ENCODE measurements around the gene GNAS.

Gene GNAS

GRCh38 chr20:58877050-58877975 is 24.8 kb downstream of the GNAS start:
- TF ChIP-seq FOXK2 (IDR thresholded peaks at IDR 0.05): no peak
- TF ChIP-seq FOXA1 (IDR thresholded peaks at IDR 0.05): no peak
- TF ChIP-seq TARDBP (IDR thresholded peaks at IDR 0.05): no peak
- no peak for TF ChIP-seq ZNF384 (IDR thresholded peaks at IDR 0.05)
- TF ChIP-seq ELF4 (IDR thresholded peaks at IDR 0.05): no peak
- no peak for TF ChIP-seq SUZ12 (IDR thresholded peaks at IDR 0.05)
- TF ChIP-seq NFRKB (IDR thresholded peaks at IDR 0.05): no peak
- TF ChIP-seq BHLHE40 (IDR thresholded peaks at IDR 0.05; ENCODE audit: borderline replicate concordance): no peak
- TF ChIP-seq HDGF (IDR thresholded peaks at IDR 0.05; ENCODE audit: borderline replicate concordance): no peak
- TF ChIP-seq FOXM1 (IDR thresholded peaks at IDR 0.05; ENCODE audit: borderline replicate concordance): no peak
- TF ChIP-seq ARNT (IDR thresholded peaks at IDR 0.05): no peak
- TF ChIP-seq CTBP1 (IDR thresholded peaks at IDR 0.05; ENCODE audit: borderline replicate concordance): no peak
- TF ChIP-seq PKNOX1 (IDR thresholded peaks at IDR 0.05): no peak
- no peak for TF ChIP-seq LEF1 (IDR thresholded peaks at IDR 0.05; ENCODE audit: borderline replicate concordance)
- ChIA-PET POLR2A (interaction anchor here (0.6 to 1.2 kb wide), 3 partner anchors 9 to 78 kb away, joined by 3 to 4 read pairs (median 3); no protein-coding TSS in a partner anchor), CTCF (no interaction called here)
- DNase-seq (ENCODE audit: extremely low spot score): no peak

GRCh38 chr20:58877976-58878360 is 25.5 kb downstream of the GNAS start:
- DNase-seq (ENCODE audit: extremely low spot score): no peak
- ChIA-PET POLR2A (interaction anchor here (1.2 kb wide), 1 partner anchor 11 kb away, joined by 4 read pairs; no protein-coding TSS in a partner anchor), CTCF (no interaction called here)
- no peak for TF ChIP-seq ZNF384 (IDR thresholded peaks at IDR 0.05)
- TF ChIP-seq PKNOX1 (IDR thresholded peaks at IDR 0.05): no peak
- TF ChIP-seq ELF4 (IDR thresholded peaks at IDR 0.05): no peak
- no peak for TF ChIP-seq NFRKB (IDR thresholded peaks at IDR 0.05)
- no peak for TF ChIP-seq CTBP1 (IDR thresholded peaks at IDR 0.05; ENCODE audit: borderline replicate concordance)

GRCh38 chr20:58878399-58878798 is 25.9 kb downstream of the GNAS start:
- POLR2A ChIA-PET: no interaction called here
- no peak for TF ChIP-seq ZNF384 (IDR thresholded peaks at IDR 0.05)
- TF ChIP-seq PKNOX1 (IDR thresholded peaks at IDR 0.05): no peak
- TF ChIP-seq FOXM1 (IDR thresholded peaks at IDR 0.05; ENCODE audit: borderline replicate concordance): no peak
- no peak for TF ChIP-seq L3MBTL2 (conservative IDR thresholded peaks at IDR 0.05)
- TF ChIP-seq NFRKB (IDR thresholded peaks at IDR 0.05): no peak
- no peak for TF ChIP-seq TARDBP (IDR thresholded peaks at IDR 0.05)
- no peak for TF ChIP-seq HDGF (IDR thresholded peaks at IDR 0.05; ENCODE audit: borderline replicate concordance)
- no peak for TF ChIP-seq FOXA1 (IDR thresholded peaks at IDR 0.05)
- no peak for TF ChIP-seq ARNT (IDR thresholded peaks at IDR 0.05)
- no peak for TF ChIP-seq ELF4 (IDR thresholded peaks at IDR 0.05)
- no peak for TF ChIP-seq CTBP1 (IDR thresholded peaks at IDR 0.05; ENCODE audit: borderline replicate concordance)

GRCh38 chr20:58880441-58880840 is 27.9 kb downstream of the GNAS start:
- ChIA-PET POLR2A (no interaction called here), CTCF (no interaction called here)
- no peak for DNase-seq (ENCODE audit: extremely low spot score)
- no peak for TF ChIP-seq PKNOX1 (IDR thresholded peaks at IDR 0.05)
- no peak for TF ChIP-seq SUZ12 (IDR thresholded peaks at IDR 0.05)
- no peak for TF ChIP-seq TARDBP (IDR thresholded peaks at IDR 0.05)

More at GRCh38 chr20:58878399-58878798, 25.9 kb downstream of the GNAS start:
- DNase-seq (ENCODE audit: extremely low spot score): no peak
- CTCF ChIA-PET: no interaction called here

GRCh38 chr20:58880994-58881752 is 28.7 kb downstream of the GNAS start:
- no peak for TF ChIP-seq PKNOX1 (IDR thresholded peaks at IDR 0.05)
- no peak for TF ChIP-seq FOXK2 (IDR thresholded peaks at IDR 0.05)
- TF ChIP-seq ARNT (IDR thresholded peaks at IDR 0.05): no peak
- TF ChIP-seq L3MBTL2 (conservative IDR thresholded peaks at IDR 0.05): no peak
- no peak for TF ChIP-seq SUZ12 (IDR thresholded peaks at IDR 0.05)
- TF ChIP-seq LEF1 (IDR thresholded peaks at IDR 0.05; ENCODE audit: borderline replicate concordance): no peak
- no peak for TF ChIP-seq CTBP1 (IDR thresholded peaks at IDR 0.05; ENCODE audit: borderline replicate concordance)
- no peak for DNase-seq (ENCODE audit: extremely low spot score)
- ChIA-PET CTCF (interaction anchor here (1.6 kb wide), 1 partner anchor 11 kb away, joined by 3 read pairs; no protein-coding TSS in a partner anchor), POLR2A (no interaction called here)
